Mononuclear cell (primary cell): ENCODE data around the gene CD96. TPM values are rescaled to one million over a fixed set of nuclear protein-coding genes. Genes with fewer than 3 reads are reported as not detected.

Experiments
- H3K27me3 ChIP-seq: 2 replicates; pipeline ENCODE4 v1.6.0; 2011; ENCODE audit warnings: low read length, control low read depth; ENCODE audit not compliant: insufficient read depth
- H3K4me1 ChIP-seq: 2 replicates; pipeline ENCODE4 v1.5.1; 2011; ENCODE audit warnings: mild to moderate bottlenecking, low read length, control low read depth; ENCODE audit not compliant: insufficient read depth
- H3K4me3 ChIP-seq: 2 replicates; pipeline ENCODE4 v1.5.1; 2011; ENCODE audit warnings: mild to moderate bottlenecking, low read length, moderate library complexity
- H3K9me3 ChIP-seq: 2 replicates; pipeline ENCODE4 v1.5.1; 2011; ENCODE audit warnings: low read depth, mild to moderate bottlenecking, control low read depth, low read length
- total RNA-seq: library from RNA; depleted of rRNA; stranded (reverse); fragments of >200 nt; gene quantifications from one replicate; pipeline ENCODE4 v1.2.3, GENCODE V29; 2012

CD96 gene
- total RNA-seq, 1 donor, result 117 TPM

- Histone ChIP-seq H3K9me3 (no peaks in the 10 kb centered on the region), H3K4me3 (no peak overlapping the region), H3K4me1 (peaks cover 18% of the 10 kb centered on the region), H3K27me3 (no peaks in the 10 kb centered on the region)
Observed at GRCh38 chr3:111681661-111682426, 139.8 kb downstream of the CD96 start.

DNA sequence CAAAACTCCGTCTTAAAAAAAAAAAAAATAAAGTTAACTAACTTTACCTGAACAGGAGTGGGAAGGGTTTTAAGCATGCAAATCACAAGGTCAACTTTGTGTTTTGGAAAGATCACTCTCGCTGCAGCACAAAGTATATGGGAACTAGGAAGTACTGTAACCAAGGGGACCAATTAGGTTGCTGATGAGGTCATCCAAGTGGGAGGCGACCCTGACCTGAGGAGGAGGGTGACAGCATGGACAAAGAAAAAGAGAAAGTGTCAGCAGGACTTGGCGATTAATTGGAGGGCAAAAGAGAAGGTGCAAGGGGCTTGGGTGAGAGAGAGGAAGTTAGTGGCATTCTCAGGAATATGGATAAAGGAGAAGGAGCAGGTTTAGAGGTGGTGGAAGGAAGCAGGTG, 142.6 kb downstream of the CD96 start:
- H3K4me1 ChIP-seq, result peaks cover 11% of the 10 kb centered on the region
- H3K9me3 ChIP-seq, result no peaks in the 10 kb centered on the region
- H3K4me3 ChIP-seq, result no peak overlapping the region
- H3K27me3 ChIP-seq, result no peaks in the 10 kb centered on the region

- peaks cover 10% of the 10 kb centered on the region for H3K4me1 ChIP-seq
- H3K27me3 ChIP-seq, result no peaks in the 10 kb centered on the region
- H3K4me3 ChIP-seq, result no peak overlapping the region
- no peaks in the 10 kb centered on the region for H3K9me3 ChIP-seq
Observed at GRCh38 chr3:111688190-111688800, 146.3 kb downstream of the CD96 start.

- peaks cover 4% of the 10 kb centered on the region for H3K4me1 ChIP-seq
- H3K27me3 ChIP-seq, result no peaks in the 10 kb centered on the region
- H3K9me3 ChIP-seq, result no peaks in the 10 kb centered on the region
- H3K4me3 ChIP-seq, result no peak overlapping the region
Observed at GRCh38 chr3:111690242-111690641, 148.2 kb downstream of the CD96 start.

DNA sequence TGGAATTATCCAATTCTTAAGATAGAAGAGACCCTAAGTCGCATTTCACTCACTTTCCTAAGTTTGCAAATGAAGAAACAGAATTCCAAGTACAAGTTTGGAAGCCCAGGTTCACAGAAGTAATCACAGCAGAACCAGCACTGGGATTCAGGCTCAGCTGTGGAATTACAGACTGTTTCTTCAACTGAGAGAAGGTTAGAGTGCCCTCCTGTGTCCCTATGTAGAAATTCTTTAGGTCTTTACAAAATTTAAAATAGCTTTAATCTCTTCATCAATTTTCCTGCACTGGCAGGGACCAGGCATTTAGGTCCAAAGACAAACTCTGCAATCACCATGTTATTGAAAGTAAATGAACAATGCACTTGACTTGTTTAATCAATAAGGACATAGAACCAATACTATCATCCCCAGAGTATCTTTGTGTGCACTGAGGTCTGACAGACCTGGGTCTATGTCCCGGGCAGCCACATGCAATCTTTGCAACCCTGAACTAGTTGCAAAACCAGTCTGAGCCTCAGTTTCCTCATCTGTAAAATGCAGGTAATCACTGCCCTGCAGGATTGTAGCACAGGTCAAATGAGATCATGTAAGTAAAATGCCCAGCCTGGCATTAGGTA, 149.4 kb downstream of the CD96 start:
- Histone ChIP-seq H3K9me3 (no peaks in the 10 kb centered on the region), H3K27me3 (no peaks in the 10 kb centered on the region), H3K4me3 (no peak overlapping the region), H3K4me1 (peaks cover 4% of the 10 kb centered on the region)

DNA sequence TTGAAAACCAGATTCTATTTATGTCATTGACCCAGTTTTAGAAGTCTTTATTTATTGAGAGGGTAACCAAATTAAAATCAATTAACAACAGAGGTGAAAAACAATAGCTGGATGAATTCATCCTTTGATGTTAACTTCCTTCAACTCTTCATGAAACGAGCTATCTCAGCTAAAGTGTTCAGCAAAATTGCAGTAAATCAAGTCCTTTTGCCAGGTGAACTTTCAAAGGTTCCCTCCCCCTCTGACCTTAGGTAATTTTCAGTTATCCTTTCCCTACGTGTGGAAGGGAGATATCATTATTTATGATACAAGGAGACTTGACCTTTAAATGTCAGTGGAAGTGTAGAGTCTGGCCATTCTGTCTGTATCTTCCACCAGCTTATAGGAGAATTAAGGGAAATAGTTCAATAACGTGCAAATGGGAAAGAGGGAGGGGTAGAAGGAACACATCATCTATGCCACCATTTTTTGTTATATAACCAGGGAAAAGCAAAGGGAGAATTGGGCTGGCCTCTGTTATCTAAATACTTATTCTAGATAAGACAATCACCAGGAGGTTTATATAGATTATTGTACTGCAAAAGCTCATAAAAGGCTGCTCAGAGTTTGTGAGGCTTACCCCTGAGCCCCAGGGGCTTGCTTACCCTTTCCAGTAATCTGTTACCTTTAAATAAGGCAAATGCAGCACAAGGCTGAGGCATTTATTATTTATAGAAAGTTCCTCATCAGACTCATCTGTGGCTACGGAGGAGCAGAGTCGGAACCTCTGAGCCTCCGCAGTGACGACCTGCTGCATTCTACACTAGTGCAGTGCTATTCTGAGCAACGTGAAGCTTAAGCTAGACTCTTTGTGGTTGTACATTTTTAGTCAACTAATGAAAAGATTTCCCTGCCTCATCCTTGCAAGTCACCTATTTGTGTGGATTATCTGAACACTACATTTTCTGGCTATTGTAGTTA, 150.9 kb downstream of the CD96 start:
- no peaks in the 10 kb centered on the region for H3K9me3 ChIP-seq
- H3K4me3 ChIP-seq, result no peak overlapping the region
- H3K4me1 ChIP-seq, result peaks cover 4% of the 10 kb centered on the region
- H3K27me3 ChIP-seq, result no peaks in the 10 kb centered on the region

DNA sequence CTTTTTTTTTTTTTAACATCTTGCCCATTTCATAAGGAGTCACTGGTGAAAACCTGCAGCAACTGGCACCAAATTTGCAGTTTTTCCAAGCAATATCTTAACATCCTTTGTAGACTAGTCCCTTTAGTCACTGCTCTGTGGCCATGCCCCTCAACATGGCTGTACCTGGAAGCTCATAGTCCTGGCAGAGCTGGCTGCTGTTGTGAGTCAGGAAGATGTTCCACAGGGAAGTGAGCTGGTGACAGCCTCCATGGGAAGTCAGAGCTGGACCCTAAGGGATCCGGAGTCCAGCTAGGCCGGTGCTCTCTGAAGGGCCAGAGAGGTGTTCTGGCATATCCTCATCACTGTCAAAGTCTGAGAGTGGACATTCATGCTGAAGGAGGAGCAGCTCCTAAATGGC, 152.5 kb downstream of the CD96 start:
- H3K4me3 ChIP-seq, result no peak overlapping the region
- peaks cover 4% of the 10 kb centered on the region for H3K4me1 ChIP-seq
- no peaks in the 10 kb centered on the region for H3K9me3 ChIP-seq
- no peaks in the 10 kb centered on the region for H3K27me3 ChIP-seq

- no peaks in the 10 kb centered on the region for H3K27me3 ChIP-seq
- no peaks in the 10 kb centered on the region for H3K9me3 ChIP-seq
- no peak overlapping the region for H3K4me3 ChIP-seq
- H3K4me1 ChIP-seq, result no peaks in the 10 kb centered on the region
Observed at GRCh38 chr3:111695636-111696117, 153.7 kb downstream of the CD96 start.

DNA sequence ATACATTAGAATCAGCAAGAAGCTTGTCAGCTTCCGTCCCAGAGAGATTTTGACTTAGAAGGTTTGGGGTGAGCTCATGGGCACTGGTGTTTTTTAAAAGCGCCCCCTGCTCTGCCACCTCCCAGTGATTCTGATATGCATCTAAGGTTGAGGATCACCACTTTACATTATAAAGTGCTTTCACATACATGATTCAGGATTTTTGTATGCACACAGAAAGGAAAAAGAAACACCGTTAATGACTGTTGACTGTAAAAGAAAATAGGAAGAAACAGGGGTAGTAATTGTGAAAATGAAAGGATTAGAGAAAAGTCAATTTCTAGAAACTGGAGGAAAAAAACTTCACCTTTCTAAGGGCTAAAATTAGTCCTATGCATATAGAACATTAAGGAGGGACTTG, 158.1 kb downstream of the CD96 start:
- H3K27me3 ChIP-seq, result no peaks in the 10 kb centered on the region
- H3K4me1 ChIP-seq, result no peaks in the 10 kb centered on the region
- no peak overlapping the region for H3K4me3 ChIP-seq

DNA sequence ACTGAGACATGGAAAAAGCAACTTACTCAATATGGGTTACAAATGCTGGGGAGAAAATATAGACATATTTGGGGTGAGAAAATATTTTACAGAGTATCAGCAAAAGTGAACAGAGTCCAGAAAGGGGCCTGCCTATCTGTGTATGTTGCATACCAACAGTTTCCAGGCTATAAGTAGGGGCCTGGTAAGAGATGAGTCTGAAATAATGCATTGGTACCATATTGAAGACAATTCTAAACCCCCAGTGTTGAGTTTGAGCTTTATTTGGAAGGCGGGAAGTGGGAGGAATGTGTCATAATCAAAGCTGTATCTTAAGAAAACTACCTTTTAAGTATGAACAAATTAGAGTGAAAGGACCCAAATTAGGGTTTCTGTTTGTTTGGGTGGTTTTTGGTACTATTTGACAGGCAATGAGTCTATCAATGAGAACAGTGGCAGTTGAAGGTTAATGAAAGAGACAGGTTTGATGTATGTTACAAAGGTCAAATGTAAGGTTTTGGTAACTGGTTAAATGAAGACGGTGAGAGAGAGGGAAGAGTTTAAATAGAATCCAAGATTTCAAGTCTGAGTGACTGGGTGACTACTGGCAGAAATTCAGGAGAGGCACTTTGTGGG, 159.4 kb downstream of the CD96 start:
- no peaks in the 10 kb centered on the region for H3K27me3 ChIP-seq
- no peaks in the 10 kb centered on the region for H3K9me3 ChIP-seq
- H3K4me3 ChIP-seq, result no peak overlapping the region
- H3K4me1 ChIP-seq, result no peaks in the 10 kb centered on the region

More for the DNA sequence above, 158.1 kb downstream of the CD96 start:
- H3K9me3 ChIP-seq, result no peaks in the 10 kb centered on the region

Other genes starting within 250 kb of the CD96 start
- not detected for gene ZBED2, start 53.1 kb downstream of the CD96 start, total RNA-seq
- gene PLCXD2, start 132.5 kb downstream of the CD96 start, total RNA-seq, result 16.6 TPM